Activated CD4-positive, CD25-positive, alpha-beta regulatory T cell treated with anti-CD3 and anti-CD28 coated beads, Interleukin-2, amount 50 U/mL, for 16 hours (primary cell): ENCODE results near the gene SMPX.
"Not testable (repeated sequence)": the region's sequence is repeated elsewhere in the genome, so short reads cannot be mapped to it uniquely, and the experiment has no call there.

Experiments used
- DNase-seq: peaks from one replicate; pipeline ENCODE4 v3.0.0-alpha.2; 2020; ENCODE audit warnings: low read depth, low spot score

SMPX gene

GRCh38 chrX:21757960-21758359, at the start of gene SMPX:
Gene SMPX, minus strand, starts transcription at chrX:21758116. Its CDS starts 3,826 bp downstream, at chrX:21754290.
- no peak for DNase-seq

GRCh38 chrX:21806691-21807090, 48.8 kb upstream of the SMPX start:
- DNase-seq: no peak

DNA sequence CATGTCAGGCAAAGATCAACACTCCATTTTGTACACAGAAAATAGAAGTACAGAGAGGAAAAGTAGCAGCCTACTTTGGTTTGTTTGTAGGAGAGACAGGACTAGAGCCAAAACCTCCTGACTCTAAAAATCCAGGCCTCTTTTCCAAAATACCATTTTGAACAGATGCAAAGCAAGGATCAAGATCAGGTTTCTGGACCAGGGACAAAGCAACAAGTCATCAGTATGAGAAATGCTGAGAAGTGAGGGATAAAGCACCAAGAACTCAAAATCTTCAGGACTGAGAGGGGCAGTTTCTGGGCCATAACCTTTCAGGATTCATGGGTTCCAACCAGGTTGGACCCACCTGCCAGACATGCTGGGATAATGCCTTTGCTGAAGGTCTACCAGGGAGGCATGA, 44.9 kb upstream of the SMPX start:
- no peak for DNase-seq

DNA sequence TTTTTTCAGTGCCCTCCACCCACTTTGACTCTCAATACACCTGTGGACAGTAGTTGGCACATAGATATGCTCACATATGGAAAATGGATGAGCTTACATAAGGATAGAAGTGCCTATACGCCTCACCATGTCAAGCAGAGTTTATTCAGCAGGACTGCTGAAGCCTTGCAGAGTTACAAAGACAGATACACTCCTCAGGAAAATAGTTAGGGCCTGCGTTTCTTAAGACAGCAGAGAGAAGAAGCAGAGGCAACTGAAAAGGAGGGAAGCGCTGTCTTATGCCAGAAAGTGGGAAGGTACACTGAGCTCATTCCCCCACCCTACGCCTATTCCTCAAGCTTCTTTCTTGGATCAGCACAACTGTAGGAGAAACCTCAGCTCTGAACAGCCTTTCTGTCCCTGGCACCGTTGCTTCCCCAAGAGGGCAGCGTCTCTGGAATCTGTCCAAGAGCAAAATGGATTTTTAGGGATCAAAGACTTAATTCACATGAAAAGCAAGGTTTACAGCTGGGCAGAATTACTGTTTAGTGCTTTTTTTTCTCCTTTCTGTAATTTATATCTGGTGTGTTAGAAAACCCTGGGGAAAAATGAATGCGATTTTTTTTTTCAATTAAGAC, 44.2 kb upstream of the SMPX start:
- DNase-seq: no peak

DNA sequence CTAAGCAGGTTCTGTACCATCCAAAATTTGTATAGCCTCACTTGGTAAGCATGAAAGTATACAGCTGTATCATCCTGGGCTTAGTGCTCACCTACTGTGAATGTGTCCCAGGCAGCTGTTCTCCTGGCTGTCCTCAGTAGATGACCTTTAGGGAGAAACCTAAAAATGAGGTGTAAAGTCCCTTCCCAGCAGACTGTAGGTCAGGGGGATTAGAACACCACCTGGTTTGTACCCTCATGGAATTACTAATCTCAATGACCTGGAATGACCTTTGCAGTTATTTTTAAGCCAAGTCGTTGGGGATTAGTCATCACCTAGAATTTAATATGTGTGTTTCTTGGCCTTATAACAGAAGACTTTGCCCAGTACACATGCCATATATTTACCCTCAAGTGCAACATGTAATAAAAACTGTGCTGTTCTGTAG, 42.4 kb upstream of the SMPX start:
- no peak for DNase-seq

- no peak for DNase-seq
Measured at GRCh38 chrX:21799767-21800166, 41.9 kb upstream of the SMPX start.

DNA sequence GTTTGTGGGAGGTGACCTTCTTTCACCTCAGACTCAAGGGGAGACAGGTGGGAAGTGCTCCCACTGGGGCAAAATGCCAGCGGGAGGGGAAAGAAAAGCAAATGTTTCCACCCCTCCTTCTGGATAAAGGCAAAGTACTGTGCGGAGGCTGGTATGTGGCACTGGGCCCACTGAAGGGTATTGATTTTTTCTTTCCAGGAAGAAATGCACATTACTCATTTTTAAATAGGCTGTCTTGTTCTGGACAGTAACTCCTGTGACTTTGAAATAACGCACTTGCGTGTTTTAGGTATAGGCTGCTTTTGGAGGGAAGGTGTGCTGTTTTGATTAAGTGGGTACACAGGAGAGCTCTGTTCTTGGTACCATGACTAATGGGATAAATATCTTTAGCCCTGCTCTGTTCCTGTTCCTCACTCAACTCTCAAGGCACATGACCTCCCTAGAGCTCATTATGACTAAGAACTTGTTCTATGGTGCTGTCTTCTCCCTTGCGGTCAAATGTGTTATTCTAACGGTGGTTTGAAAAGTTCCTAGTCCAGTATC, 40.8 kb upstream of the SMPX start:
- DNase-seq: no peak

GRCh38 chrX:21781976-21782375, 24.1 kb upstream of the SMPX start:
- DNase-seq: no peak

- DNase-seq: no peak
Measured at GRCh38 chrX:21781525-21781924, 23.6 kb upstream of the SMPX start.

DNA sequence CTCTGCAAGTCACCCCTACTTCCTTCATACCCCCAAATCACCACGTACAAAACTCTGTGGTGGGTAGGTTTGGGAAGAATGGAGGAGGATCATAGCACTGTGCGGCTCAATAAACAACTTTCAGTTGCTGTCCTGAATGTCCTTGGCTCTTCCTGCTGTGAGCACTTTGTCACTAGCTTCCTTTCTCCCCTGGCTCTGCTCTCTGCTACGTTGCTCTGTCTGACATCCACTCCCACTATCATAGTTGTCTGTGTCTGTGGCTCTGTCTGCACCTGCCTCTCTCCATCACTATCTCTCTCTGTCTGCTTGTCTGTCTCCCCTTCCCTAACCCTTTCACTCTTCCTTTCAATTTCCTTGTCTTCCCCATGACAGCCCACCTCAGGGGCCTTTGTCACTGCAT, 21.2 kb upstream of the SMPX start:
- DNase-seq: no peak

- DNase-seq: no peak
Measured at GRCh38 chrX:21778236-21778635, 20.3 kb upstream of the SMPX start.

DNA sequence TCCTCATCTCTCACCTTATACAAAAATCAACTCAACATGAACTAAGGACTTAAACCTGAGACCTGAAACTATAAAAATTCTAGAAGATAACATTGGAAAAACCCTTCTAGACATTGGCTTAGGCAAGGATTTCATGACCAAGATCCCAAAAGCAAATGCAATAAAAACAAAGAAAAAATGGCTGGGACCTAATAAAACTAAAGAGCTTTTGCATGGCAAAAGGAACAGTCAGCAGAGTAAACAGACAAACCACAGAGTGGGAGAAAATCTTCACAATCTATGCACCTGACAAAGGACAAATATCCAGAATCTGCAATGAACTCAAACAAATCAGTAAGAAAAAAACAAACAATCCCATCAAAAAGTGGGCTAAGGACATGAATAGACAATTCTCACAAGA, 17.2 kb upstream of the SMPX start:
- not testable (repeated sequence) for DNase-seq

GRCh38 chrX:21773036-21773435, 15.1 kb upstream of the SMPX start:
- not testable (repeated sequence) for DNase-seq

- DNase-seq: no peak
Measured at GRCh38 chrX:21770631-21771321, 12.9 kb upstream of the SMPX start.

GRCh38 chrX:21766101-21766500, 8.2 kb upstream of the SMPX start:
- DNase-seq: no peak

DNA sequence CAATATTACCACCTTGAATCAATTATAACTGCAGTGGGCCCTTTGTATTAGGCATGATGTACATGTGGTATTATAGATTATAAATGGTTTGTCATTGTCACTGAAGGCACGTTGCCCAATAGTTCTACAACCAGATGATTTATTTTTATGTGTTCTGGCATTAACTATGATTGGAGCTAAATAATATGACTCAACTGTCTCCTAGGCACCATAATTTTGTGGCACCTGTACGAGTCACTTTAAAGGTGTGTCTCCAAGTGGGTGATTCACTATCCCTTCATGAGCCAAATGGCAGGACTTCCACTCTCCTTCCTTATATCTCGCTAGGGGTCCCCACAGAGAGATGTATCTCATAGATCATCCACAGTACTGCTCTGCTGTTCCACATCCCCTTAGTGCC, 6.1 kb upstream of the SMPX start:
- no peak for DNase-seq

DNA sequence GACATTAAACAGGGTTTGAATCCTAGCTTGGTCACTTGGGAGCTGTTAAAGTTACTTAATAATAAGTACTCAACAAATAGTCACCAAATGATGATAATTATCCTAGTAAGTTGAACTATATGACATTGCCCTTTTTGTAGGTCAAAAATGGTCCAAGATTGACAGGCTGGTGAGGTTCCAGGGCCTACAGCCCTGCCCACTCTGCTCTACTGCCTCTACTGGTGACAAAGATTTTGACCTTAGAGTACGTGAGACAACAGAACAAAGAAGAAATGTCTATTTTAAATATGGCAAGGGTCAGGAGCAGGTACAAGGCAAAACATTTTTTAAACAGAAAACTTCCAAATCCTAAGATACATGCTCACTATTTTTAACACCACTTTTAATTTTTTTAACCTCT, 572 bp upstream of the SMPX start:
- DNase-seq: no peak

- no peak for DNase-seq
Measured at GRCh38 chrX:21756785-21757529, 959 bp downstream of the SMPX start.

DNA sequence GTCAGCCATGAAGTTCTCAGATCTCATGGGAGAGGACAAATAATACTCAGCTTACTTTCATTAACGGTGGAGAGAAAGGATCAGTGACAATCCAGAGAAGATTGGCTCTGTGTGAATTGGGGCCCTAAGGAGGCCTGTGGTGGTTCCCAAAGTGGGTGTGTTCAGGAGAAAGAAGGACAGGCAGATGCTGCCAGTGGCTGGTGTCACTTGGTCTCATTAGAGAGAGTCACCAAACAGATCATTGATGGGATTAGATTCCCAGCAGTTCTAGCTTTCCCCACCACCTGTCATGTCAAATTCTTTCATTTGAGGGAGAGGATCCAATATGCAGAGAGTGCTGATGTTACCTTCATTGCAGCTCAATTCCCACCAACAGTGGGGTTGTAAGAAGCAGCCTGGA, 8.0 kb downstream of the SMPX start:
- DNase-seq: no peak

- no peak for DNase-seq
Measured at GRCh38 chrX:21748235-21748634, 9.7 kb downstream of the SMPX start.

DNA sequence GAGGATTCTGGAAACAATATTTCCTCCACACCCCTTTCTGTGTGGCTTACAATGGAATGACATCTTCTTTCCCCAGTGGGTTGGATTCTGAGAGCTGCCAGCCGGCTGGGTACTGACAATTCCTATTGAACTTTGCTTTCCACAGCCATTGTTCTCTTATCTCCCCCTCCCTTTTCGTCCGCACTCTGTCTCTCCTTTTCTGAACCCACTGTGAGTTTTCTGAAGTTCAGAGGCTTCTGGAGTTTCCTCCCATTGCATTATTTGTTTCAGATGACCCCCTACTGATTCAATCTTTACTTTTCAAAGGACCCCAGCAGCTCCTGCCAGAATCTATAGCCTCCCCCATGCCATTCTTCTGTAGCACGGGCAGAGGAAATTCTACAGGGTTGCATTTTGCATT, 10.4 kb downstream of the SMPX start:
- DNase-seq: no peak

GRCh38 chrX:21745756-21746155, 12.2 kb downstream of the SMPX start:
- peak; percentile 2 for DNase-seq

- no peak for DNase-seq
Measured at GRCh38 chrX:21744721-21745120, 13.2 kb downstream of the SMPX start.
